NB4 (cell line): ENCODE results near the gene HDAC5.

ENCODE experiments used
- CTCF ChIP-seq: IDR thresholded peaks from one replicate; pipeline ENCODE4 v1.5.1; 2012; ENCODE audit warnings: low read depth, low read length
- POLR2A ChIP-seq: IDR thresholded peaks from 2 replicates; pipeline ENCODE4 v1.6.1; 2011; ENCODE audit warnings: mild to moderate bottlenecking; ENCODE audit not compliant: insufficient read length; ENCODE audit errors: extremely low read depth

GRCh38 chr17:44171931-44172455, 48.6 kb upstream of the HDAC5 start:
- no peak for TF ChIP-seq CTCF
- TF ChIP-seq POLR2A: no peak
